ENCODE results near the gene UNC79. TPM values are rescaled to one million over a fixed set of nuclear protein-coding genes. Genes with fewer than 3 reads are reported as not detected.

The UNC79 gene
- total and polyA plus RNA-seq, 2 donors (not counting 3 experiments of a cell fraction or from before 2014, with no cell fraction given): not detected

- Histone ChIP-seq H3K9me3 (replicated peaks; ENCODE audit: control insufficient read depth, insufficient read depth, low read length) (no peaks in the 10 kb centered on the region), H4K20me1 (replicated peaks; ENCODE audit: control insufficient read depth, extremely low read depth, insufficient read depth, low read length) (no peaks in the 10 kb centered on the region), H3K27ac (ENCODE audit: insufficient read depth, low read depth, low read length) (no peak overlapping the region), H3K4me3 (replicated peaks in 1 of 3; ENCODE audit: insufficient read depth in 1 of 3, low read depth in 1 of 3, low read length in 3 of 3) (no peak overlapping the region), H3K9ac (replicated peaks; ENCODE audit: extremely low read depth, insufficient read depth, low read length) (no peak overlapping the region), H2AFZ (ENCODE audit: low read depth, low read length) (no peak overlapping the region), H3K4me1 (ENCODE audit: control insufficient read depth, extremely low read depth, insufficient read depth, low read length) (no peaks in the 10 kb centered on the region), H3K27me3 (ENCODE audit: control insufficient read depth in 2 of 2, insufficient read depth in 2 of 2, low read length in 2 of 2) (no peaks in the 10 kb centered on the region), H3K36me3 (ENCODE audit: control insufficient read depth in 2 of 2, extremely low read depth in 1 of 2, insufficient read depth in 2 of 2, low read length in 2 of 2) (no peaks in the 10 kb centered on the region), H3K9me1 (replicated peaks; ENCODE audit: control insufficient read depth, extremely low read depth, insufficient read depth, low read length) (no peaks in the 10 kb centered on the region), H3K4me2 (ENCODE audit: insufficient read depth, low read length) (no peak overlapping the region), H3K79me2 (ENCODE audit: control insufficient read depth, insufficient read depth, low read length) (no peaks in the 10 kb centered on the region)
- no peak for TF ChIP-seq MYC (IDR thresholded peaks at IDR 0.05; ENCODE audit: low read depth, low read length)
- no peak for TF ChIP-seq MAX (IDR thresholded peaks at IDR 0.05; ENCODE audit: insufficient read depth, insufficient read length)
- TF ChIP-seq EZH2 (IDR thresholded peaks at IDR 0.05; ENCODE audit: borderline replicate concordance, low read depth, low read length, severe bottlenecking): no peak
- TF ChIP-seq JUN (IDR thresholded peaks at IDR 0.05; ENCODE audit: borderline replicate concordance, insufficient read depth, insufficient read length, low read depth): no peak
- no peak for TF ChIP-seq CTCF (IDR thresholded peaks at IDR 0.05; ENCODE audit: extremely low read depth in 1 of 2, insufficient read depth in 1 of 2, low read depth in 1 of 2, low read length in 2 of 2)
- TF ChIP-seq POLR2A (IDR thresholded peaks at IDR 0.05; ENCODE audit: low read depth, low read length): no peak
- TF ChIP-seq FOS (IDR thresholded peaks at IDR 0.05; ENCODE audit: borderline replicate concordance, insufficient read depth, low read length): no peak
- TF ChIP-seq POLR2AphosphoS5 (IDR thresholded peaks at IDR 0.05; ENCODE audit: insufficient read depth, low read depth, low read length): no peak
- no peak for TF ChIP-seq GATA2 (IDR thresholded peaks at IDR 0.05; ENCODE audit: insufficient read depth, insufficient read length, low read depth, low read length)
- BruUV-seq (replicated peaks): no TSS peak
- FAIRE-seq (no peak), DNase-seq (ENCODE audit: low read depth, low spot score) (no peak)
- intact Hi-C loops (cut with micrococcal nuclease): no loop called here
- ChIA-PET CTCF (no interaction called here), POLR2A (no interaction called here)
- dilution Hi-C loops (cut with MboI; ENCODE audit: extremely low pct_ligation_motif_present, low sequenced_read_pairs): no loop called here
These were observed 101.8 kb downstream of the UNC79 start for GRCh38 chr14:93532541-93532940.

All from endothelial cell of umbilical vein (primary cell).